ENCODE measurements around the gene TBC1D10A.

- no peak for TF ChIP-seq CTCF (IDR thresholded peaks at IDR 0.05)
- no peak for TF ChIP-seq POLR2A (IDR thresholded peaks at IDR 0.05)
These were observed 22.1 kb upstream of the TBC1D10A start for GRCh38 chr22:30348809-30349208.

Data from Peyer's patch (tissue), 4 donors.